GM12874 (cell line): ENCODE results near the gene OPRL1.

ENCODE experiments used
- CTCF ChIP-seq: IDR thresholded peaks from 2 replicates; pipeline ENCODE4 v1.5.1; 2011; ENCODE audit warnings: low read depth, mild to moderate bottlenecking, control low read depth, low read length, moderate library complexity; ENCODE audit not compliant: insufficient read depth

Gene OPRL1

GRCh38 chr20:64049878-64050260 lies 30.0 kb upstream of the OPRL1 start:
- no peak for TF ChIP-seq CTCF

- no peak for TF ChIP-seq CTCF
Measured at GRCh38 chr20:64050261-64051032, 29.4 kb upstream of the OPRL1 start.

DNA sequence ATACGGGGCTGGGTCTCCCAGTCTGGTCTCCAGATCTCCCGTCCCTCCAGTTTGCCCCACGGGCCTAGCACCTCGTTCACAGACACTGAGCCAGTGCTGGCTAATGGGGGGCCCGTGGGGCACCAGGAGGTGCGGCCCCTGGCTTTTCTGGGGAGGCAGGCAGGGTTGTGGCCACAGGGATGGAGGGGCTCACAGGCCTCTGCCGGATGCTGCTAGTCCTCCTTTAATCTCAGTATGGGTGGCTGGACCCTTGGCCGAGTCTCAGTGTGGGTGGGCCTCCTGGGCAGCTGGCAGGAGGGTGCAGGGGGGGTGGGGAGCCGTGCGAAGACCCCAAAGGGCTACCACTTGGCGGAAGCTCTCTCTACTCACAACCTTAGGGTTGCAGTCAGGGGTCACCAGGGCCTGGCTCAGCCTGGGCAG lies 28.8 kb upstream of the OPRL1 start:
- no peak for TF ChIP-seq CTCF

DNA sequence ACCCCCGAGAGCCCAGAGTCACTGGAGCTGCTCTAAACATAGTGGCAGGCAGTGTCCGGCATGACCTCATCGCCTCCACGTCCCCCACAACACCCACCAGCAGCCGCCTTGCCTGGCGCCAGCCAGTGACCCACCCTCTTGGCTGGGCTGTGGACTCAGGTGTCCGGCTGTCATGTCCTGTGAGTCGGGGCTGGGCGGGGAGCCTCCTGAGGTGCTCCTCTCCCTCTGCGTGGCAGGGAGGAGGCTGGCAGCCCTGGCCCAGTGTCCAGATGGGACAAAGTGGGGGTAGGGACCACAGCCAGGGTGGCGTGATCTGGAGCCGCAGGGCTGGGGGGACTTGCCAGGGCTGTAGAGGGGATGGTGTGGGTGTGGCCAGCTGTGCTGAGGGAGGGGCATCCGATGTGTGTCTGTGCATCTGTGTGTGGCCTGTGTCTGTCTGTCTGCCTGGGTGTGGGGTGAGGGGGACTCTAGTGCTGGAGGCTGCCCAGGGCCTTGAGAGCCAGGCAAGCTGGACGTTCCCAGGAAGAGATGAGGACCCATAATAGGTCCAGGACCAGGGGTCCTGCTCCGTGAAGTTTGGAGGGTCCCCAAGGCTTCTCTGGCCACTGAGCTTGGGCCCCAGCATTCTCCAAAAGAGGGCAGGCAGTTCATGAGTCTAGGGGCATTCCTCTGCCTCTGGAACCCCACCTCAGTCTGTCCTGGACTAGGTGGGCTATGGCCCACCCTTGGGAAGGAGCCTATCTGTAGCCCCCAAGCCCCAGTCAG lies 28.1 kb upstream of the OPRL1 start:
- no peak for TF ChIP-seq CTCF

DNA sequence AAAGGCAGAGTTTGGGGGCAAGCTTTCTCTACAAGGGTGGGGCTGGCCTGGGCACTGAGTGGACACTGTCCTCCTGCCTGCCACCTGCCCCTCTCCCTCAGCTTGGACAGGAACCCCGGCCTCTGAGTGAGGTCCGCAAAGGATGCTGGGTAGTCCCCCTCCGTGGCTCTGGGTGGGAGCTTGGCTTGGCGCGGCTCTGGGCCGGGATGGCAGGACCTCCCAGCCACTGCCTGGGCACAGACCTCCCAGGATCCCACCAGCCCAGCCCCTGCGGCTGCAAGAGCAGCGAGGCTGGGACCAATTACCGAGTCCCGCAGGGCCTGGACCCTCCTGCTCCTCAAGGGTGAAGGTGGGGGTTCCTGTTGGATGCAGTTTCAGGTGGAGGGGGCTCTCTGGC lies 27.6 kb upstream of the OPRL1 start:
- TF ChIP-seq CTCF, result no peak

GRCh38 chr20:64052987-64053840 lies 26.7 kb upstream of the OPRL1 start:
- no peak for TF ChIP-seq CTCF

DNA sequence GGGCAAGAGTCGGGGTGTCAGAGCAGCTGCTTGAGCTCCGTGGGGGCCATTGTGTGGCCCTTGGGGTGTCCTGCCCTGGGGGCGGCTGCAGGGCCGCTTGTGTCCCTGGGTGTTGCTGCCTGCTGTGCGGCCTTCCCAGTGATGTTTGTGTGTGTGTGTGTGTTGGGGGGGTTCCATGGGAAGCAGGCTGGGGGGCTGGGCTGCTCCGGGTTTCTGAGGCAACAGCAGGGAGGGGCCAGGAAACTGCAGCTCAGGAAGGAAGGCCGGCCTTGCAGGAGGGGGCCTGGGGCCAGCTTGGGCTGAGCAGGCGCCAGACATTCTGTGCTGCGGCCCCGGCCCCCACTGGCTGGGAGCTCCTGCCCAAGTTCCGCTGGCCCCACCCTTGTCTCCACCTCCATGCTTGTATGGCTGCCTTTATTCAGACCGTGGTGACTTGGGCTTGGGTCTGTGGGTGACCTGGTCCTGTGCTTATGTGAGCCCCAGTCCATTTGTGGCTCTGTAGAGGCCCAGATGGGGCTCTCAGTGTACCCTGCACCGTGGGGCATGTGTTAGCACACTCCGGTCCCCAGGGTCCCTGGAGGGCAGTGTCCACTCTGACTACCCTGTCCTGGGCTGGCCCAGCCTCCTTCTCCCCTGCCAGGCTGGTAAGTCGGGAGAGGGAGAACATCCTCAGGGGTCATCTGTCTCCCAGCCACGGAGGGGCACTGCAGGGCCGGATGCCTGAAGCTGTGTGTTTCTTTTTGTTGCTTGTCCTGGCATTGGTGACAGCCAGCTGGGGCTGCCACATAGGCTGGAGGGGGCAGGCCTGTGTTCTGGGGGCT lies 25.8 kb upstream of the OPRL1 start:
- peak; percentile 38; the same call in 1 of the 2 replicates for TF ChIP-seq CTCF
